HEK293 (cell line): ENCODE data around the gene RBM20.

ENCODE experiments used
- CTCF ChIA-PET: fragments of 350-600 bp; formaldehyde crosslinking; extraction: SDS; loops from one replicate; lab custom pipeline; 2021; ENCODE audit warnings: antibody characterized with exemption; lab: Yijun Ruan, JAX
- POLR2A ChIA-PET: fragments of 300-600 bp; formaldehyde crosslinking; extraction: SDS; loops from one replicate; lab custom pipeline; 2020; ENCODE audit warnings: antibody characterized with exemption, inconsistent platforms; lab: Yijun Ruan, JAX
- H3K27ac ChIP-seq: fragments of 200-500 bp; sonication (Bioruptor generic); 2 replicates; pipeline ENCODE4 v1.5.1; 2014; ENCODE audit warnings: low read depth, low read length, control low read depth, inconsistent platforms; ENCODE audit errors: extremely low read depth
- H3K36me3 ChIP-seq, 2 experiments: fragments of 200-500 bp in 1 of 2; sonication (Bioruptor generic) in 1 of 2; 1 replicate in 1 of 2; 2 replicates in 1 of 2; pipeline ENCODE4 v1.5.1; 2014 to 2017; ENCODE audit warnings: inconsistent platforms in 2 of 2, low read length in 2 of 2; ENCODE audit not compliant: control insufficient read depth in 2 of 2, insufficient read depth in 1 of 2
- H3K4me1 ChIP-seq: fragments of 200-500 bp; sonication (Bioruptor generic); 2 replicates; pipeline ENCODE4 v1.5.1; 2014; ENCODE audit warnings: mild to moderate bottlenecking, low read length, inconsistent platforms; ENCODE audit not compliant: control insufficient read depth, insufficient read depth
- H3K4me3 ChIP-seq: 2 replicates; pipeline ENCODE4 v1.5.1; 2011; ENCODE audit warnings: low read depth, mild to moderate bottlenecking, control low read depth, low read length, moderate library complexity
- H3K9me3 ChIP-seq: fragments of 200-500 bp; sonication (Bioruptor generic); 2 replicates; pipeline ENCODE4 v1.5.1; 2014; ENCODE audit warnings: low read depth, low read length, inconsistent platforms; ENCODE audit not compliant: control insufficient read depth, insufficient read depth
- GLI2 ChIP-seq: fragments of 450-650 bp; formaldehyde crosslinking; IDR thresholded peaks from 2 replicates; pipeline ENCODE4; 2017; ENCODE audit warnings: missing biosample characterization, missing genetic modification characterization, low read depth, borderline replicate concordance
- KLF7 ChIP-seq: fragments of 450-650 bp; formaldehyde crosslinking; IDR thresholded peaks from 2 replicates; pipeline ENCODE4 v1.5.1; 2016; ENCODE audit warnings: missing biosample characterization, missing genetic modification characterization, borderline replicate concordance
- SALL2 ChIP-seq: fragments of 450-650 bp; formaldehyde crosslinking; IDR thresholded peaks from 2 replicates; pipeline ENCODE4 v1.5.0; 2017; ENCODE audit warnings: missing biosample characterization, mild to moderate bottlenecking, missing genetic modification characterization, borderline replicate concordance
- SP3 ChIP-seq: fragments of 450-650 bp; formaldehyde crosslinking; IDR thresholded peaks from 2 replicates; pipeline ENCODE4 v1.5.1; 2016; ENCODE audit warnings: missing biosample characterization, missing genetic modification characterization
- TRIM28 ChIP-seq: IDR thresholded peaks from 2 replicates; pipeline ENCODE4 v1.6.1; 2011; ENCODE audit warnings: low read length, control low read depth, borderline replicate concordance
- YY2 ChIP-seq: fragments of 450-650 bp; formaldehyde crosslinking; IDR thresholded peaks from 2 replicates; pipeline ENCODE4 v1.5.1; 2016; ENCODE audit warnings: missing biosample characterization, missing genetic modification characterization
- ZFP3 ChIP-seq: fragments of 450-650 bp; formaldehyde crosslinking; IDR thresholded peaks from 2 replicates; pipeline ENCODE4 v1.5.1; 2016; ENCODE audit warnings: low read depth, missing biosample characterization, missing genetic modification characterization
- ZFP69B ChIP-seq: fragments of 450-650 bp; formaldehyde crosslinking; IDR thresholded peaks from 2 replicates; pipeline ENCODE4 v1.5.1; 2016; ENCODE audit warnings: missing biosample characterization, missing genetic modification characterization
- ZIC2 ChIP-seq: fragments of 450-650 bp; formaldehyde crosslinking; IDR thresholded peaks from 2 replicates; pipeline ENCODE4 v1.5.1; 2016; ENCODE audit warnings: missing biosample characterization, missing genetic modification characterization
- ZNF112 ChIP-seq: fragments of 450-650 bp; formaldehyde crosslinking; IDR thresholded peaks from 2 replicates; pipeline ENCODE4 v1.5.0; 2017; ENCODE audit warnings: missing biosample characterization, missing genetic modification characterization
- ZNF341 ChIP-seq: fragments of 450-650 bp; formaldehyde crosslinking; IDR thresholded peaks from 2 replicates; pipeline ENCODE4; 2016; ENCODE audit warnings: low read depth, missing biosample characterization, missing genetic modification characterization
- ZNF549 ChIP-seq: fragments of 450-650 bp; IDR thresholded peaks from 2 replicates; pipeline ENCODE4 v1.5.1; 2018; ENCODE audit warnings: missing biosample characterization, missing genetic modification characterization, mild to moderate bottlenecking, inconsistent platforms, moderate library complexity
- ZNF600 ChIP-seq: fragments of 450-650 bp; formaldehyde crosslinking; IDR thresholded peaks from 2 replicates; pipeline ENCODE4 v1.5.1; 2016; ENCODE audit warnings: missing biosample characterization, missing genetic modification characterization
- ZNF777 ChIP-seq: fragments of 450-650 bp; formaldehyde crosslinking; IDR thresholded peaks from 2 replicates; pipeline ENCODE4 v1.5.1; 2017; ENCODE audit warnings: missing biosample characterization, missing genetic modification characterization, borderline replicate concordance
- TF ChIP-seq, protein P1 (sequence below): fragments of 450-650 bp; formaldehyde crosslinking; conservative IDR thresholded peaks from 2 replicates; pipeline ENCODE4 v1.5.1; 2016; ENCODE audit warnings: low read depth, missing biosample characterization, missing genetic modification characterization
- TF ChIP-seq, protein P2 (sequence below): fragments of 450-650 bp; formaldehyde crosslinking; IDR thresholded peaks from 2 replicates; pipeline ENCODE4 v1.5.1; 2017; ENCODE audit warnings: missing biosample characterization, missing genetic modification characterization
- TF ChIP-seq, protein P3 (sequence below): fragments of 450-650 bp; formaldehyde crosslinking; IDR thresholded peaks from 2 replicates; pipeline ENCODE4 v1.5.1; 2016; ENCODE audit warnings: missing biosample characterization, missing genetic modification characterization
- TF ChIP-seq, protein P4 (sequence below): fragments of 450-650 bp; formaldehyde crosslinking; IDR thresholded peaks from 2 replicates; pipeline ENCODE4 v1.5.1; 2016; ENCODE audit warnings: missing biosample characterization, missing genetic modification characterization
- TF ChIP-seq, protein P5 (sequence below): fragments of 450-650 bp; formaldehyde crosslinking; IDR thresholded peaks from 2 replicates; pipeline ENCODE4; 2016; ENCODE audit warnings: missing biosample characterization, missing genetic modification characterization
- TF ChIP-seq, protein P6 (sequence below): fragments of 450-650 bp; formaldehyde crosslinking; IDR thresholded peaks from 2 replicates; pipeline ENCODE4 v1.5.1; 2016; ENCODE audit warnings: missing biosample characterization, missing genetic modification characterization, borderline replicate concordance

RBM20 gene

DNA sequence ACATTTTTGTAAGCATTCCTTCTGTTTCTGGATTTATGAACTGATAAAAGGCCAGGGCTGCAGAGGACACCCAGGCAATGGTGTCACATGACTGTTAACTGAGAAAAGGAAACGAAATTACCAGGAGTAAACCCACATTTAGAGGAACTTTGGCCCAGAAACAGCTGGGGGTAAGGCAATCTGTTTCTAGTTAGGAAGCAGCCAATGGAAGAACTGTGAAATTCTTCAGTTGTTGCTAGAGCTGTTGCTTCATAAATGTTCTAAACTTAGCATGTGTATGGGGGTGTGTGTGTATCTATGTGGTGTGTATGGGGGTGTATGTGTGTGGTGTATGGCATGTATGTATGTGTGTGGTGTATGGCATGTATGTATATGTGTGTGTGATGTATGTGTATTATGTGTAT lies 215.8 kb downstream of the RBM20 start (continued):
- TF ChIP-seq, protein P1, sequence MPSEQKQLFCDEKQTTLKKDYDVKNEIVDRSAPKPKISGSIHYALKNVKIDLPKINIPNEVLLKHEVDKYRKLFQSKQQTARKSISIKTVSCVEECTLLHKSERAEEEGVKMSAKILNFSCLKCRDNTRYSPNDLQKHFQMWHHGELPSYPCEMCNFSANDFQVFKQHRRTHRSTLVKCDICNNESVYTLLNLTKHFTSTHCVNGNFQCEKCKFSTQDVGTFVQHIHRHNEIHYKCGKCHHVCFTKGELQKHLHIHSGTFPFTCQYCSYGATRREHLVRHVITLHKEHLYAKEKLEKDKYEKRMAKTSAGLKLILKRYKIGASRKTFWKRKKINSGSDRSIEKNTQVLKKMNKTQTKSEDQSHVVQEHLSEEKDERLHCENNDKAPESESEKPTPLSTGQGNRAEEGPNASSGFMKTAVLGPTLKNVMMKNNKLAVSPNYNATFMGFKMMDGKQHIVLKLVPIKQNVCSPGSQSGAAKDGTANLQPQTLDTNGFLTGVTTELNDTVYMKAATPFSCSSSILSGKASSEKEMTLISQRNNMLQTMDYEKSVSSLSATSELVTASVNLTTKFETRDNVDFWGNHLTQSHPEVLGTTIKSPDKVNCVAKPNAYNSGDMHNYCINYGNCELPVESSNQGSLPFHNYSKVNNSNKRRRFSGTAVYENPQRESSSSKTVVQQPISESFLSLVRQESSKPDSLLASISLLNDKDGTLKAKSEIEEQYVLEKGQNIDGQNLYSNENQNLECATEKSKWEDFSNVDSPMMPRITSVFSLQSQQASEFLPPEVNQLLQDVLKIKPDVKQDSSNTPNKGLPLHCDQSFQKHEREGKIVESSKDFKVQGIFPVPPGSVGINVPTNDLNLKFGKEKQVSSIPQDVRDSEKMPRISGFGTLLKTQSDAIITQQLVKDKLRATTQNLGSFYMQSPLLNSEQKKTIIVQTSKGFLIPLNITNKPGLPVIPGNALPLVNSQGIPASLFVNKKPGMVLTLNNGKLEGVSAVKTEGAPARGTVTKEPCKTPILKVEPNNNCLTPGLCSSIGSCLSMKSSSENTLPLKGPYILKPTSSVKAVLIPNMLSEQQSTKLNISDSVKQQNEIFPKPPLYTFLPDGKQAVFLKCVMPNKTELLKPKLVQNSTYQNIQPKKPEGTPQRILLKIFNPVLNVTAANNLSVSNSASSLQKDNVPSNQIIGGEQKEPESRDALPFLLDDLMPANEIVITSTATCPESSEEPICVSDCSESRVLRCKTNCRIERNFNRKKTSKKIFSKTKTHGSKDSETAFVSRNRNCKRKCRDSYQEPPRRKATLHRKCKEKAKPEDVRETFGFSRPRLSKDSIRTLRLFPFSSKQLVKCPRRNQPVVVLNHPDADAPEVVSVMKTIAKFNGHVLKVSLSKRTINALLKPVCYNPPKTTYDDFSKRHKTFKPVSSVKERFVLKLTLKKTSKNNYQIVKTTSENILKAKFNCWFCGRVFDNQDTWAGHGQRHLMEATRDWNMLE (tag by site-specific recombination) = no peak
- no peak for TF ChIP-seq ZIC2 (tag by site-specific recombination)
- TF ChIP-seq KLF7 = no peak
- TF ChIP-seq ZFP3 (tag by site-specific recombination) = no peak
- TF ChIP-seq ZNF112 = no peak
- no peak for TF ChIP-seq ZNF777 (tag by site-specific recombination)
- TF ChIP-seq SALL2 (tag by site-specific recombination) = no peak
- TF ChIP-seq SP3 (tag by site-specific recombination) = no peak

DNA sequence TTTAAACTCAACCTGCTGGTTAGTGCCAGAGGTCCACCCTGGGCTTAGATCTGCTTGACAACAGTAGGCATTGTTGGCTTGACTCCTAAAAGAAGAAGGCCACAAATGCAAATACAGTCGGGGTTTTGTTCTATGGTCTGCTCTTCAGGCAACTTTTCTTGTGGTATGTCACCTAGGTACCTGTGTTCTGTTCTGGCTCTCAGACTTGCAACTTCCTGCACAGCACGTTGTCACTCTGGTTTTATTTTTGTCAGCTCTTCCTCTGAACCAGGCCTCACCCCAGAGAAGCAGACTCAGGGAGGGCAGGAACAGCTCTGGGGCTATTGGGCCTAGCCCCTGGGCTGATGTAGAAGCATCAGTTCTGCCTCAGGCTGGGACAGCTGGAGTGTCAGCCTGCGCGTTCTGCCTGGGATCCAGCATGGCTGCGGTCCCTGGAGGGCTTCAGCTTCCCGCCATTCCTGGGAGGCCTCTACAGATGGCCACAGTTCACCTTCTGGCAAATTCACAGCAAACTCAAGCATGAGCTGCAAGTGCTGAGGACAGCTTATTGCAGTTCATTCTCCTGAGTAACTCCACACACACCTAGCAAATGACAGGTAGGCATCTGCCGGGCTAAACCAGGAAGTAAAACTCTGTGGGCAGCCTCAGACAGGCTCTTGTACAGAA lies 216.6 kb downstream of the RBM20 start:
- no peak overlapping the region for H3K27ac ChIP-seq
- ChIA-PET POLR2A (no interaction called here), CTCF (no interaction called here)
- no peaks in the 10 kb centered on the region for H3K36me3 ChIP-seq
- H3K4me3 ChIP-seq = no peak overlapping the region
- H3K9me3 ChIP-seq = no peaks in the 10 kb centered on the region
- peaks cover 22% of the 10 kb centered on the region for H3K4me1 ChIP-seq
- 0 out of 2 replicates have a peak, but pooled peaks have one; percentile 32 for TF ChIP-seq YY2
- TF ChIP-seq, protein P2, sequence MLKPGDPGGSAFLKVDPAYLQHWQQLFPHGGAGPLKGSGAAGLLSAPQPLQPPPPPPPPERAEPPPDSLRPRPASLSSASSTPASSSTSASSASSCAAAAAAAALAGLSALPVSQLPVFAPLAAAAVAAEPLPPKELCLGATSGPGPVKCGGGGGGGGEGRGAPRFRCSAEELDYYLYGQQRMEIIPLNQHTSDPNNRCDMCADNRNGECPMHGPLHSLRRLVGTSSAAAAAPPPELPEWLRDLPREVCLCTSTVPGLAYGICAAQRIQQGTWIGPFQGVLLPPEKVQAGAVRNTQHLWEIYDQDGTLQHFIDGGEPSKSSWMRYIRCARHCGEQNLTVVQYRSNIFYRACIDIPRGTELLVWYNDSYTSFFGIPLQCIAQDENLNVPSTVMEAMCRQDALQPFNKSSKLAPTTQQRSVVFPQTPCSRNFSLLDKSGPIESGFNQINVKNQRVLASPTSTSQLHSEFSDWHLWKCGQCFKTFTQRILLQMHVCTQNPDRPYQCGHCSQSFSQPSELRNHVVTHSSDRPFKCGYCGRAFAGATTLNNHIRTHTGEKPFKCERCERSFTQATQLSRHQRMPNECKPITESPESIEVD (tag by site-specific recombination) = no peak
- no peak for TF ChIP-seq ZNF341 (tag by site-specific recombination)
- 0 out of 2 replicates have a peak, but pooled peaks have one; percentile 46 for TF ChIP-seq ZNF600

DNA sequence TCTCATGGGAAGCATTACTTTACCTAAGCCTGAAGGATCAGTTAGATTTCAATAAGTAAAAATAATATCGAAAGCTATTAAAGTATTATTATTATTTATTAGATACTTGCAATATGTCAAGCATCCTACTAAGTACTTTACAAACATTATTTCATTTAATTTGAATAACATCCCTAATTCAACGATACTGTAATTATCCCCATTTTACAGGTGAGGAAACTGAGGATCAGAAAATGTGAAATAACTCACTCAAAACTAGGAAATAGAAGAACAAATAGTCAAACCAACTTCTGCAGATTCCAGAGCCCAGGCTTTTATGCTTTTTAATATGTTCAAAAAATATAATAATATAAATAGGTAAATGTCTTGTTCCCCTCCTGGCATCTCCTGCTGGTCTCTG lies 217.3 kb downstream of the RBM20 start:
- Histone ChIP-seq H3K9me3 (no peaks in the 10 kb centered on the region), H3K4me3 (no peak overlapping the region), H3K27ac (no peak overlapping the region), H3K36me3 (no peaks in the 10 kb centered on the region), H3K4me1 (peaks cover 25% of the 10 kb centered on the region)
- ChIA-PET CTCF (interaction anchor here (1.7 kb wide), 1 partner anchor 113 kb away, joined by 3 read pairs; no protein-coding TSS in a partner anchor), POLR2A (no interaction called here)
- no peak for TF ChIP-seq ZFP69B (tag by site-specific recombination)
- TF ChIP-seq GLI2 (tag by site-specific recombination) = no peak
- TF ChIP-seq, protein P3, sequence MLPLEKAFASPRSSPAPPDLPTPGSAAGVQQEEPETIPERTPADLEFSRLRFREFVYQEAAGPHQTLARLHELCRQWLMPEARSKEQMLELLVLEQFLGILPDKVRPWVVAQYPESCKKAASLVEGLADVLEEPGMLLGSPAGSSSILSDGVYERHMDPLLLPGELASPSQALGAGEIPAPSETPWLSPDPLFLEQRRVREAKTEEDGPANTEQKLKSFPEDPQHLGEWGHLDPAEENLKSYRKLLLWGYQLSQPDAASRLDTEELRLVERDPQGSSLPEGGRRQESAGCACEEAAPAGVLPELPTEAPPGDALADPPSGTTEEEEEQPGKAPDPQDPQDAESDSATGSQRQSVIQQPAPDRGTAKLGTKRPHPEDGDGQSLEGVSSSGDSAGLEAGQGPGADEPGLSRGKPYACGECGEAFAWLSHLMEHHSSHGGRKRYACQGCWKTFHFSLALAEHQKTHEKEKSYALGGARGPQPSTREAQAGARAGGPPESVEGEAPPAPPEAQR = no peak
- TF ChIP-seq, protein P4, sequence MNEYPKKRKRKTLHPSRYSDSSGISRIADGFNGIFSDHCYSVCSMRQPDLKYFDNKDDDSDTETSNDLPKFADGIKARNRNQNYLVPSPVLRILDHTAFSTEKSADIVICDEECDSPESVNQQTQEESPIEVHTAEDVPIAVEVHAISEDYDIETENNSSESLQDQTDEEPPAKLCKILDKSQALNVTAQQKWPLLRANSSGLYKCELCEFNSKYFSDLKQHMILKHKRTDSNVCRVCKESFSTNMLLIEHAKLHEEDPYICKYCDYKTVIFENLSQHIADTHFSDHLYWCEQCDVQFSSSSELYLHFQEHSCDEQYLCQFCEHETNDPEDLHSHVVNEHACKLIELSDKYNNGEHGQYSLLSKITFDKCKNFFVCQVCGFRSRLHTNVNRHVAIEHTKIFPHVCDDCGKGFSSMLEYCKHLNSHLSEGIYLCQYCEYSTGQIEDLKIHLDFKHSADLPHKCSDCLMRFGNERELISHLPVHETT (tag by site-specific recombination) = no peak
- no peak for TF ChIP-seq TRIM28
- TF ChIP-seq, protein P5, sequence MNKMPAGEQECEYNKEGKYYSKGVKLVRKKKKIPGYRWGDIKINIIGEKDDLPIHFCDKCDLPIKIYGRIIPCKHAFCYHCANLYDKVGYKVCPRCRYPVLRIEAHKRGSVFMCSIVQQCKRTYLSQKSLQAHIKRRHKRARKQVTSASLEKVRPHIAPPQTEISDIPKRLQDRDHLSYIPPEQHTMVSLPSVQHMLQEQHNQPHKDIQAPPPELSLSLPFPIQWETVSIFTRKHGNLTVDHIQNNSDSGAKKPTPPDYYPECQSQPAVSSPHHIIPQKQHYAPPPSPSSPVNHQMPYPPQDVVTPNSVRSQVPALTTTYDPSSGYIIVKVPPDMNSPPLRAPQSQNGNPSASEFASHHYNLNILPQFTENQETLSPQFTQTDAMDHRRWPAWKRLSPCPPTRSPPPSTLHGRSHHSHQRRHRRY (tag by site-specific recombination) = no peak
- no peak for TF ChIP-seq ZNF549 (tag by site-specific recombination)
- TF ChIP-seq, protein P6, sequence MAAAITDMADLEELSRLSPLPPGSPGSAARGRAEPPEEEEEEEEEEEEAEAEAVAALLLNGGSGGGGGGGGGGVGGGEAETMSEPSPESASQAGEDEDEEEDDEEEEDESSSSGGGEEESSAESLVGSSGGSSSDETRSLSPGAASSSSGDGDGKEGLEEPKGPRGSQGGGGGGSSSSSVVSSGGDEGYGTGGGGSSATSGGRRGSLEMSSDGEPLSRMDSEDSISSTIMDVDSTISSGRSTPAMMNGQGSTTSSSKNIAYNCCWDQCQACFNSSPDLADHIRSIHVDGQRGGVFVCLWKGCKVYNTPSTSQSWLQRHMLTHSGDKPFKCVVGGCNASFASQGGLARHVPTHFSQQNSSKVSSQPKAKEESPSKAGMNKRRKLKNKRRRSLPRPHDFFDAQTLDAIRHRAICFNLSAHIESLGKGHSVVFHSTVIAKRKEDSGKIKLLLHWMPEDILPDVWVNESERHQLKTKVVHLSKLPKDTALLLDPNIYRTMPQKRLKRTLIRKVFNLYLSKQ (tag by site-specific recombination) = no peak
